ENCODE measurements around the gene PGLYRP3.

PGLYRP3 gene

DNA sequence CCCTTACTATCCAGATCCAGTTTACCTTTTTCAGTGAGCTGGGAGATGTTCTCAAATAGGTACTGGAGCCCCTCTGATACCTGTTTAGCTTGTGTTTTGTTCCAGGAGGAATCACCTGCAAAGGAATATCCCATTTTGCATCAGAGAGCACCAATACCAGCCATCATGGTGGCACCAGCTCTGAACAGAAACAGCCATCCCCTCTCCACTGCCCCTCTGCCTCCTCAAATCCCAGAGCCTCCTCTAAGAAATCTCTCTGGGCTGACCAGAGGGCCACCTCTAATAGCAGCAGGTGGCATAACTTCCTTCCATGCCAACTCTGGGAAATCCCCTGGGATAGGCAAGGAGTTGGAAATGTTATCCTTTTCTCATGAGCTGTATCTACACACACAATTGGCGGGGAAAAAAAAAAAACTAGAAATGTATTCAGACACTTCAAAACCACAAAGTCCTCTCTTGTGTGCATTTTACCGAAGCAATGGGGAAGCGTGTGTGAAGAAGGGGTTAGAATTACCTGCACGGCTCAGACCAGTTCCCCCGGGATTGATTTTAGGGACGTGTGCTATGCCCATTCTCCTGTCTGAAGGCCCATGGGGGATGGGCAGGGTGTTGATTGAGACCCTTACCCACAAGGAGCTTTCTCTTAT is 33.4 kb upstream of the PGLYRP3 start:
- DNase-seq (ENCODE audit: low spot score): peak; percentile 12
- H3K27ac ChIP-seq: no peak overlapping the region
- no peak for TF ChIP-seq CTCF (IDR thresholded peaks at IDR 0.05)
- H3K4me3 ChIP-seq: no peak overlapping the region

DNA sequence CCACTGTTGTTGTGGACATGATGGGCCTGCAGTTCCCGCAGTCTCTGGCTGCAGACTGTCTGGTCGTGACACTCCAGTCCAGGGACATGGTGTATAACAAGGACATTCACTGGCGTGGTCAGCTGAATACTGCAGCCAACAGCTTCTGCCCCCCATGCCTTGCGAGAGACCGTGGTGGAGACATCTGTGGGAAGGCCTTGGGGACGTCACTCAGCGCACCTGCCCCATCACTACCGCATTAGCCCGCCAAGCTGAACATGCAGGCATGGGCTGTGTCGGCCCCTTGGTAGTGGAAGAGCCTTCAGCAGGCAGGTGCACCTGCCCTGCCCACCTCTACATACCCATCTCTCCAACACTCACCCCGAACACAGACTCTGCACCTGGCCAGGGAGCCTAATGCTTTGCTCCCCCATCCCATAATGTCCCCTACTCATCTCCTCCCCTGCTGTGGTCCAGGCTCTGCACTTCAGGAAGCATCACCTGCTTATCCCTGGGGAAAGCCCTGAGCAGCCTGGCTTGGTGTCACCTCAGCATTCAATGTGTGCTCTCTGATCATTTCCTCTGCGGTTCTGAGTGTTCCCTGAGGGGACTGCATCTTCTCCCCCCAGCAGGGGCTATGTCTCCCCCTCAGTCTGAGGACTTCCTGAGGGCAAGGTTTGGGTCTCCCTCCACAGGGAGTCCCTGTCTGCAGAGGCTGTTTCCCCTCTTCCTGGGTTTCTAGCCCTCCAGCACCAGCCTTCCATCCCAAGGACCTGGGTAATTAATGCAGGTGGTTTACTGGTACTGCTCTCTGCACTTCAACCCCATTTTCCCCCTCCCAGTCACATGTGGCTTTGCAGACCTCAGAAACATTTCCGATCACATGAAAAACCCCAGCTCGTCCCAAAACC is 32.7 kb upstream of the PGLYRP3 start:
- H3K4me3 ChIP-seq: no peak overlapping the region
- no peak for TF ChIP-seq CTCF (IDR thresholded peaks at IDR 0.05)
- peak; percentile 57 for DNase-seq (ENCODE audit: low spot score)
- H3K27ac ChIP-seq: no peak overlapping the region

DNA sequence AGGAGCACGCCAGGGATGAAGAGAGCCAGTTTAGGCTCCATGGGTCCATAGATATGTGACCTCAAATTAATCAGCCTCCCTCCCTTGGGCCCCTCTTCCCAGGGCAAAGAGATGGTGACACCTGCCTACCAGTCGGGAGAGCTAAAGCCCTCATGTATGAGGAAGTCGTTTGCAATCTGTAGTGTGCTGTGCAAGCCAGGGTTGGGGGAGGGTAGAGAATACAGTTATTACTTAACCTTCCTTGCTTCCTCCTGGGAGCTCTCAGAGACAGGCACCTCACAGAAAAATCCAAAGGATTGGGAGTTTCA is 31.9 kb upstream of the PGLYRP3 start:
- peak; percentile 31 for DNase-seq (ENCODE audit: low spot score)
- Histone ChIP-seq H3K4me3 (no peak overlapping the region), H3K27ac (no peak overlapping the region)
- no peak for TF ChIP-seq CTCF (IDR thresholded peaks at IDR 0.05)

DNA sequence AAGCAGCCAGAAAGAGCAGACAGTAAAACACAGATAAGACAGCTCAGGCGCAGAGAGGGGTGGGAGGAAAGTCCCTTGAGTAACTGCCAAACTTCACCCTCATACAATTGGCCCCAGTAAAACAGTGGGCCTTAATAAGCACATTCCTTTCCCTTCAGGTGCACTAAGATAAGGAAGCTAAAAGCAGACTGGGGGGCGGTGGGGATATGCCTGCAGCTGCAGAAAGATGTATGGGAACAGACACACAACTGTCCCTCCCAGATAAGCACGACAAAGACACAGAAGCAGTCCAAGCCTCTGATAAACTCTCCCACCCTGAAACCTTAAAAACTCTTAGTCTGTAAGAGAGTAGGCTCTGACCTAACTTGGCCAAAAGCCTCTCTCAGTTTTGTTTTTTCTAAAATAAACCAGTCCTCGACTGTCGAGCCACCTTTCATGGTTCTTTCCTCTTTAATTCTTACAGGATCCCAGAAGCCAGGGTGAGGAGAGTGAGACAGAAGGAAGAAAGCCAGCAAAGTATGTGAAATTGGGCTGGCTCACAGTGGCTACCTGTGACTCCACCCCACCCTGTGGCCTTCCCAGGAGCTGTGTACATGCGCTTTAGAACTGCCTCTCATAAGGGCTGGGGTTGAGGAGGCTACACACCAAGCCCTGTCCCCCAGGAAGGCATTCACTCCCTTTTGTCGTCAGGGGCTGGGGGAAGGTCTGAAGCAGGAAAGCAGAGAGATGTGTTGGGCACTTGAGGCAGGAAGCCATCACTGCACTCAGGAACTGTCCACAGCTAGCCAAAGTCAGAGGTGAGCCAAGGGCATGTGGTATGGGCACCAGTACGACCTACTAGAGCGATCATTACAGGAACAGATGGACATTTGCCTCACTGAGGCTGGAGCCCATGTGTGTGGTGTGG is 31.3 kb upstream of the PGLYRP3 start:
- DNase-seq (ENCODE audit: low spot score): peak; percentile 29
- Histone ChIP-seq H3K4me3 (no peak overlapping the region), H3K27ac (no peak overlapping the region)
- TF ChIP-seq CTCF (IDR thresholded peaks at IDR 0.05): no peak

- no peak overlapping the region for H3K27ac ChIP-seq
- TF ChIP-seq CTCF (IDR thresholded peaks at IDR 0.05): no peak
- H3K4me3 ChIP-seq: no peak overlapping the region
- DNase-seq (ENCODE audit: low spot score): peak; percentile 38
These were observed 30.4 kb upstream of the PGLYRP3 start for GRCh38 chr1:153343040-153343681.

GRCh38 chr1:153342178-153342577 is 29.4 kb upstream of the PGLYRP3 start:
- no peak for DNase-seq (ENCODE audit: low spot score)
- no peak overlapping the region for H3K4me3 ChIP-seq
- H3K27ac ChIP-seq: no peak overlapping the region
- TF ChIP-seq CTCF (IDR thresholded peaks at IDR 0.05): no peak
